HT-29 (cell line): ENCODE results near the gene MAP3K5. TPM values are rescaled to one million over a fixed set of nuclear protein-coding genes. Genes with fewer than 3 reads are reported as not detected.
"Not testable (repeated sequence)": the region's sequence is repeated elsewhere in the genome, so short reads cannot be mapped to it uniquely, and the experiment has no call there.

Experiments
- DNase-seq: peaks from one replicate; pipeline ENCODE4 v3.0.0-alpha.2; 2015; ENCODE audit warnings: low spot score
- total RNA-seq: library from RNA; depleted of rRNA; stranded (reverse); fragments of >200 nt; shearing (Covaris generic); gene quantifications from 2 replicates; pipeline ENCODE4 v1.2.3, GENCODE V29; 2014

Gene MAP3K5
- total RNA-seq, 1 experiment from 2014 or later, result 11.8 TPM

- no peak for DNase-seq
Observed at GRCh38 chr6:136726837-136727557, 65.3 kb downstream of the MAP3K5 start.

GRCh38 chr6:136725124-136725523 lies 67.2 kb downstream of the MAP3K5 start:
- DNase-seq, result no peak

GRCh38 chr6:136723780-136724179 lies 68.5 kb downstream of the MAP3K5 start:
- DNase-seq, result peak; percentile 47

GRCh38 chr6:136721467-136721866 lies 70.8 kb downstream of the MAP3K5 start:
- DNase-seq, result no peak

GRCh38 chr6:136720045-136720770 lies 72.1 kb downstream of the MAP3K5 start:
- no peak for DNase-seq

- DNase-seq, result no peak
Observed at GRCh38 chr6:136719280-136720044, 72.8 kb downstream of the MAP3K5 start.

GRCh38 chr6:136718476-136718875 lies 73.8 kb downstream of the MAP3K5 start:
- DNase-seq, result no peak

- DNase-seq, result no peak
Observed at GRCh38 chr6:136717716-136717990, 74.6 kb downstream of the MAP3K5 start.

GRCh38 chr6:136716917-136717715 lies 75.2 kb downstream of the MAP3K5 start:
- DNase-seq, result no peak

- not testable (repeated sequence) for DNase-seq
Observed at GRCh38 chr6:136712642-136713041, 79.6 kb downstream of the MAP3K5 start.

- DNase-seq, result no peak
Observed at GRCh38 chr6:136711644-136712043, 80.6 kb downstream of the MAP3K5 start.

GRCh38 chr6:136710877-136711552 lies 81.3 kb downstream of the MAP3K5 start:
- DNase-seq, result no peak

- no peak for DNase-seq
Observed at GRCh38 chr6:136709429-136709828, 82.8 kb downstream of the MAP3K5 start.

- no peak for DNase-seq
Observed at GRCh38 chr6:136706430-136706829, 85.8 kb downstream of the MAP3K5 start.

GRCh38 chr6:136703331-136703865 lies 88.9 kb downstream of the MAP3K5 start:
- no peak for DNase-seq

GRCh38 chr6:136701045-136701444 lies 91.2 kb downstream of the MAP3K5 start:
- no peak for DNase-seq

- DNase-seq, result no peak
Observed at GRCh38 chr6:136699358-136699757, 92.9 kb downstream of the MAP3K5 start.

GRCh38 chr6:136696783-136697364 lies 95.4 kb downstream of the MAP3K5 start:
- DNase-seq, result no peak

GRCh38 chr6:136696238-136696637 lies 96.0 kb downstream of the MAP3K5 start:
- no peak for DNase-seq

- no peak for DNase-seq
Observed at GRCh38 chr6:136695412-136695811, 96.9 kb downstream of the MAP3K5 start.

GRCh38 chr6:136693090-136693489 lies 99.2 kb downstream of the MAP3K5 start:
- DNase-seq, result no peak
